GM12878 (cell line): ENCODE data around the gene RANBP17.

ENCODE experiments used
- ZBTB4 ChIP-seq: fragments of 450-650 bp; formaldehyde crosslinking; IDR thresholded peaks from 2 replicates; pipeline ENCODE4 v1.4.0; 2022; ENCODE audit warnings: mild to moderate bottlenecking, moderate library complexity
- TF ChIP-seq, protein P1 (sequence below), 3 experiments: IDR thresholded peaks in 2 of 3; conservative IDR thresholded peaks in 1 of 3; 2 replicates each; pipeline ENCODE4 v1.5.1; 2011; ENCODE audit warnings: low read depth in 3 of 3, low read length in 3 of 3, mild to moderate bottlenecking in 3 of 3, control low read depth in 2 of 3, moderate library complexity in 2 of 3, inconsistent platforms in 1 of 3, mixed read lengths in 1 of 3; ENCODE audit not compliant: control insufficient read depth in 2 of 3, insufficient read depth in 1 of 3; ENCODE audit errors: extremely low read depth in 1 of 3

DNA sequence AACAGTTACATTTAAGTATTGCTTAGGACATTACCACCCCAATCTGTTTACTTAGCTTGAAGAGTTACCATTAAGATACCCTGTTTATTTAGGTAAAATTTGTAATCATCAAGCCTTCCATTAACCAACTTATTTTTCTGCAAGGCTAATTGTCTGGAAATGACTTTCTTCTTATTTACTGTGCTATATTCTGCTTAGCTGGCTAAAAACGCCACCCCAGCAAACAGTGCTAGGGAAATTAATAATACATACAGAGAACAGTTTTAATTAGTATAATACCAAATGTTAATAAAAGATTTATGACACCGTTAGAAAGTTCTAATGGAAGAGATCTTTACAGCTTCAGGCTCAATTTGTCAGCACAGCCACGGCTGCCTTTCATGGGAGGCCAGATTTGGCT, 461.2 kb downstream of the RANBP17 start:
- TF ChIP-seq, protein P1, sequence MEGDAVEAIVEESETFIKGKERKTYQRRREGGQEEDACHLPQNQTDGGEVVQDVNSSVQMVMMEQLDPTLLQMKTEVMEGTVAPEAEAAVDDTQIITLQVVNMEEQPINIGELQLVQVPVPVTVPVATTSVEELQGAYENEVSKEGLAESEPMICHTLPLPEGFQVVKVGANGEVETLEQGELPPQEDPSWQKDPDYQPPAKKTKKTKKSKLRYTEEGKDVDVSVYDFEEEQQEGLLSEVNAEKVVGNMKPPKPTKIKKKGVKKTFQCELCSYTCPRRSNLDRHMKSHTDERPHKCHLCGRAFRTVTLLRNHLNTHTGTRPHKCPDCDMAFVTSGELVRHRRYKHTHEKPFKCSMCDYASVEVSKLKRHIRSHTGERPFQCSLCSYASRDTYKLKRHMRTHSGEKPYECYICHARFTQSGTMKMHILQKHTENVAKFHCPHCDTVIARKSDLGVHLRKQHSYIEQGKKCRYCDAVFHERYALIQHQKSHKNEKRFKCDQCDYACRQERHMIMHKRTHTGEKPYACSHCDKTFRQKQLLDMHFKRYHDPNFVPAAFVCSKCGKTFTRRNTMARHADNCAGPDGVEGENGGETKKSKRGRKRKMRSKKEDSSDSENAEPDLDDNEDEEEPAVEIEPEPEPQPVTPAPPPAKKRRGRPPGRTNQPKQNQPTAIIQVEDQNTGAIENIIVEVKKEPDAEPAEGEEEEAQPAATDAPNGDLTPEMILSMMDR (IDR thresholded peaks at IDR 0.05 in 2 of 3, conservative IDR thresholded peaks at IDR 0.05 in 1 of 3; ENCODE audit: control insufficient read depth in 2 of 3, extremely low read depth in 1 of 3, insufficient read depth in 1 of 3, low read depth in 3 of 3, low read length in 3 of 3) = no peak
- TF ChIP-seq ZBTB4 = no peak
